HG03139 (cell line): ENCODE measurements around the gene KARS1.

Experiments
- ATAC-seq: cut with Tn5 transposase; IDR thresholded peaks from one replicate; pipeline ENCODE4 v1.9.1; 2021; ENCODE audit not compliant: unreplicated experiment

KARS1 gene

DNA sequence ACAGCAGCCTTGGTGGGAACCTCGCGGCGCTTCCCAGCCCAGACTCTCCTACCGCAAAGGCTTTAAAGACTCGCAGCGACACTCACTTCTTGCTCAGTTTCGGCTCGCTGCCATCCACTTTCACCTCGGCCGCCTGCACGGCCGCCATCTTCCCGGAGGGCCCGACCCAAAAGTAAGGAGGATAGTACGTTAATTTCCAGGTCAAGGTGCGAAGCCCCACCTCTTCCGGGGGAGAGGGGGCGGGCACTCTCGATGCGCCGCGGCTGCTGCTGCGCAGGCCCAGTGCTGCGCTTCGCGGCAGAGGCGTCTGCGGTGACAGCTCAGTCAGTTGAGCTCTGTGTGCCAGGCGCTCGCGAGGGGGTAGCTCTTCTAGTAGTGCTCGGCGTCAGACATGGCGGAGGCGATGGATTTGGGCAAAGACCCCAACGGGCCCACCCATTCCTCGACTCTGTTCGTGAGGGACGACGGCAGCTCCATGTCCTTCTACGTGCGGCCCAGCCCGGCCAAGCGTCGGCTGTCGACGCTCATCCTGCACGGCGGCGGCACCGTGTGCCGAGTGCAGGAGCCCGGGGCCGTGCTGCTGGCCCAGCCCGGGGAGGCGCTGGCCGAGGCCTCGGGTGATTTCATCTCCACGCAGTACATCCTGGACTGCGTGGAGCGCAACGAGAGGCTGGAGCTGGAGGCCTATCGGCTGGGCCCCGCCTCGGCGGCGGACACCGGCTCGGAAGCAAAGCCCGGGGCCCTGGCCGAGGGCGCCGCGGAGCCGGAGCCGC lies at the start of gene KARS1, which contains the start of gene TERF2IP:
TSS of gene KARS1 (minus strand) at position 174 of the 773 bp plus-strand sequence. CDS start at position 148, 26 bp downstream.
TSS of gene TERF2IP (plus strand) at position 282 of the 773 bp plus-strand sequence. CDS start at position 392, 110 bp downstream.
- ATAC-seq = peak; percentile 85

GRCh38 chr16:75695708-75696107 lies 48.2 kb upstream of the KARS1 start:
- no peak for ATAC-seq

DNA sequence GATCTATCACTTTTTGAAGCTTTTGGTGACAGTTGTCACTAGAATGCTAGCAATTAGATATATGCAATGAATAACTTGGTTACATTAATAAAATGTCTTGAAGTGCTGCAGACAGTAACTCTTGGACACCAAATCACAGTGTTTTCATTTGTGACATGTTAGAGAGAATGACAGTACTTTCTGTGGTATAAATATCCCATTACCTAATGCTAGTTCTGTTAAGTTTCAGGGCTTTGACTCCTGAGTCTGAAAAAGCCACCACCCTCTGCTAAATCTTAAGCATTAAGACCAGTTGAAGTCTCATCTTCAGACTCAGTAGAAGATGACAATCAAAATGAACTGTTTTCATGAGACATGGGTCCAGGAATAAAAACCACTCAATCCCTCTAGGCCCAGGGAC lies 39.9 kb upstream of the KARS1 start:
- ATAC-seq = no peak

DNA sequence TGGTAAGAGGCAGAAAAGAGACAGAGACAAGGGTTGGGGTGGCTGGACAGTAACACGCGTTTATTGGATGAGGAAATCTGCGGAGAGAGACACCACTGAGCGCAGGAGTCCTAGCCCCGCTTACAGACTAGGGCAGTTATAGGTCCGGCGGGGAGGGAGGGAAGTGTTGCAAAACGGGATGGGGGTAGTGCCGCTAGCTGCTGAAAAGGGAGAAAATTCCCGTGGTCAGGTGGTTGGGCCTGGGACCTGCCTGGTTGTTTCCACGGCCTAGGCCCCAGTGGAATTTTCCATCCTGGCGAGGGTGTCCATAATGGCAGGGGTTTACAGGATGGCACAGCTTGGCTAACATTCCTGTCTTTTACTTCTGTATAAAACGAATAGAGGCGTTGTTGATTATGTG lies 34.8 kb upstream of the KARS1 start:
- no peak for ATAC-seq

DNA sequence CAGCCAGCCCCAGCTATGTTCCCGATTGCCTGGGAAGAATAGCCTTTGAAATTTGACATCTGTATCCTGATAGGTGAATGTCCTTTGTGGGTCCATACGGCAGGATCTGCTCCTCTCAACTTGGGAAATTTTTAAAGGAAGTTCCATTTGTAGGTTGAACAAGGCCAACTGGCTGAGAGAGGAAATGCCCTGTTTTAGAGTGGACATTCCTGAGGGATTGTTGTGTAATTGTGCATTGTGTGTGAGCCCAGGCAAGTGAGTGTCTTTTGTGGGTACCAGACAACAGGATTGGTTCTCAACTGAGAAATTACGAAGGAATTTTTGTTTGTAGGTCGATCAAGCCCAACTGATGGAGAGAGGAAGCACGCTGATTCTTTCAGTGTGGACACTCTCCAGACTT lies 31.9 kb upstream of the KARS1 start:
- ATAC-seq = no peak

- no peak for ATAC-seq
These were observed 29.4 kb upstream of the KARS1 start, which contains the start of gene CPHXL2 for GRCh38 chr16:75676909-75677308. Gene CPHXL2, minus strand, starts transcription at chr16:75677009. Its CDS starts 10 bp downstream, at chr16:75676999.

DNA sequence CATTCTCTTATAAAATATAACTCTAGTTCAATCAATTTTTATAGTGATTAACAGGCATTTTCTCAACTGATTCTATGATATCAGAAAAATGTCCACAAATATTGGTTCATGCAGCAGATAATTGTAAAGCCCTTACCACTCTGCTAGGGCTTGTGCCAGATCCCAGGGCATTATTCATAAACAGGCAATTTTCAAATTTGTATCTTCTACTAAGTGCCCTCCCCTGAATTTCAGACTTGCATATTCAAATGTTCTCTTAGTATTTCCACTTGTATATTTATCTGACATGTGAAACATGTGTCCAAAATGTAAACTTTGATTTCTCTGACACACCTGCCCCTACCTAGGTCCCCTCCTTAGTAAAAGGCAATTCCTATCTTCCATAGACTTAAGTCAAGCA lies 20.0 kb upstream of the KARS1 start:
- ATAC-seq = no peak

DNA sequence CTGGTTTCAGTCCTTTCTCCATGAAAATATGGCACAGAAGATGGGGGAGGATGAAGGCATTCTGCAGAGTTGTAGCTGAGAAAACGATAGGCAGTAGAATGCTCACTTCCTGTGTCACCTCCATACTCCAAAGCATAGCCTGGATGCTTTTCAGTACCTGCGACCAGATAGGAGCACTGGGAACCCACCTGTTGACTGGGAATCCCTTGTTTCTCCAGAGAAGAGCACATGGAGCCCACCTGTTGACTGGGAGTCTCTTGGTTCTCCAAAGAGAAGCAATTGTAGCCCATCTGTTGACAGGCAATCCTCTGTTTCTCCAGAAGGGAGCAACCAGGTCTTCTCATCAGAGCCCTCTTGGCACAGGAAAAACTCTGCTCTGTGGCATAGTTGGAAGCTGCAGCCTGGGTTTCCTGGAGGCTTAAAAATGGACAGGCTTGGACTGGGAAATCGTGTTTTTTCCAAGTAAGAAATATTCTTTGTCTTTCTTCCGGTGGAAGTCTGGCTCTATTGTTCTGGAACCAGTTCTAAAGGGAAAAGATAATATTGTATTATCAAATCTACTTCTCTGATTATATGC lies 13.3 kb upstream of the KARS1 start:
- no peak for ATAC-seq

GRCh38 chr16:75660321-75660720 lies 12.9 kb upstream of the KARS1 start:
- no peak for ATAC-seq

DNA sequence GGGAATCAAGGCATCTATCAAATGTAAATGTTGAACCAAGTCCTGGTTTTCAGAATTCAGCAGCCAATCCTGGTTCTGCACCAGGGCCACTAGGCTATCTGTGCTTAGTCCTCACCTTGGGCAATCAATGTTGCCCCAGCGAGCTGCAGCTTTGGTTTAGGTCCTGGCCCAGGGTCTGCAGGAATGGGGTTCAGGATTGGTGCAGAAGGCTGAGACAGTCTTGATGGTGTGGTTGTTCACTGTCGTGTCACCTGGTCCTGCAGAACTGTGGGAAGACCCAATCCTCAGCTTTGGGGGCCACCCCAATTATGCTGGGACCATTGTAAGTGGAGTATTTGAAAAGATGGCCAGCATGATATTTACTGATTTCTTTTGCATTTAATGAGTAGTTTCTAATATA lies 10.7 kb upstream of the KARS1 start:
- ATAC-seq = no peak

GRCh38 chr16:75653922-75654321 lies 6.5 kb upstream of the KARS1 start:
- no peak for ATAC-seq

- ATAC-seq = peak; percentile 24
These were observed 1.0 kb upstream of the KARS1 start for GRCh38 chr16:75648265-75649076.

- ATAC-seq = peak; percentile 19
These were observed 363 bp downstream of the KARS1 start for GRCh38 chr16:75647112-75647491.

DNA sequence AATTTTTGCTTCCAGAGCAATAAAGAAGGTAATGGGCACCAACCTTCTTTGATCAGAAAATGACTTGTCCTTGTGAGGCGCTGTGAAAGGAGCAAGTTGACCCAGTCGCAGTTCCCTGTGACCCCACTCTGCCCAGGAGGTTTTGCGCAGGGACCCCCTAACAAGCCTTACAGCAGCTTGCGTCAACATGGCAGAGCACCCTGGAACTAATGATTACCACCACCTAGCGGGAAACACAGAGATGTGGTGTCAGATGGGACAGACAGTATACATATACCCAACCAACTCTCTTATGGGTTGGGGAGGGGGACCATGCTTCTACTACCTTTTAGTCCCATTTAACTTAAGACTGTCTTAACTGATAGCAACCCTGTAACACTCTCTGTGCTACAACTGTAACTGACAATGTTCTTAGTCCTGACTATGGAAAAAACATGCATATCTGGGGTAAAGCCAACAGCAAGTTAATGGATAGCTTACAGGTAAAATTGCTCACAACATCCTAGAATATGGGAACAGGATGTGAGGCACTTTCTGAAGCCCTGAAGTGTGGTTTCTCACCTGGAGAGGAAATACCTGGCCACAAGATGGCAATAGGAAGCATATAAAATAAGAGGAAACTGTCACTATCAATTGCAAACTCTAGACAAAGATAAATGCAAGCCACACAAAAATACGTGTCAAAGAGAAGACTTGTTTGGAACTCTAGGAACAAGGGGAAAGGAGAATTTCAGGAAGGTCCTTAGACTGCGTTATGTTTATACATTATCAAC lies 3.0 kb downstream of the KARS1 start:
- no peak for ATAC-seq

GRCh38 chr16:75640598-75640997 lies 6.9 kb downstream of the KARS1 start:
- ATAC-seq = no peak

DNA sequence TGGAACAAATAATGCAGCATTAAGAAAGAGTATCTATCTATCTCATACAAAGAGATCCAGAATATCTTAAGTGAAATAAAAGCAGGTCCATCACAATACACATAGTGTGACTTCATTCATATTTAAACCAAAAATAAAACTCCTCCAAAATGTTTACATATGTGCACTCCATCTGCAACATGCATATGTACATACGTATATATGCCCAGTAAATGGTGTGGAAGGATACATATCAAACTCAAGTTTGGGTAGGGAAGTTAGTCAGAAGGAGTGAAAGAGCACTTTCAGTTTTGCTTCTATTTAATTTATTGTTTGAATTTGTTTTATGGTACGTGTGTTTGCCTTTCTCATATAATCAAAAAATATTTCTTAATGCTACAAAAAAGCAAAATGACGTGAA lies 12.4 kb downstream of the KARS1 start:
- no peak for ATAC-seq

DNA sequence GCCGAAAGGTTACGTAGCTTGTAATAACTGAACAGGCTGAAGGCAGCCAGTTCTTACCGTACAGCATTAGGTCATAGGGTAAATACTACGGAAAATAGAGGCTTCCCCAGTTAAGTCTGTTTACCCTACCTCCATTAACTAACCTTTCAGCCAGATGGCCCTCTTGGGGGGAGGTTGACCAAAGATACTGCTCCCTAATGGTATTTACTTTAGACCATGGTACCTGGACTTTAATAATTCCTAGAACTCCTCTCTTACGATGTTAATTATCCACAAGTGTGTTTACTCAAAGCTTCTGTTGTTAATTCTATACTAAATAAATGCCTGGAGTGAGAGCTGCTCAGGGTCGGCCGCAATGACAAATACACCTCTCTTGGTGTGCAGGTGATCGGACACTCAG lies 14.6 kb downstream of the KARS1 start:
- no peak for ATAC-seq

DNA sequence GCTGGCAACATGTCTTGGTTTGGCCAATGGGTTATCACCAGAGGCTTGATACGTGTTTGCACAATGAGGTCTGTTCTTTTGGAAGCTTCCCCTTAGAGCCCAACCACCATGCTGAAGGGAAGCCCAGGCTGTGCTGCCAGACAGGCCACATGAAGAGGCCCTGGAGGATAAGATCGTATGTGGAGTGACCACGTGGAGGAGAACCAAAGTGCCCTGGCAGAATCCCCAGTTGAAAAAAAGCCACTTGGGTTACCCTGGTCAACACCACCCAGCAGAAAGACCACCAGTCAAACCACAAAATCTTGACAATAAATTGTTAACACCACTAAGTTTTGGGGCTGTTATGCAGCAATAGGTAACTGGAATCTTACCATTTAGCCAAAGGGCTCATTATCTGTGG lies 17.4 kb downstream of the KARS1 start:
- no peak for ATAC-seq

DNA sequence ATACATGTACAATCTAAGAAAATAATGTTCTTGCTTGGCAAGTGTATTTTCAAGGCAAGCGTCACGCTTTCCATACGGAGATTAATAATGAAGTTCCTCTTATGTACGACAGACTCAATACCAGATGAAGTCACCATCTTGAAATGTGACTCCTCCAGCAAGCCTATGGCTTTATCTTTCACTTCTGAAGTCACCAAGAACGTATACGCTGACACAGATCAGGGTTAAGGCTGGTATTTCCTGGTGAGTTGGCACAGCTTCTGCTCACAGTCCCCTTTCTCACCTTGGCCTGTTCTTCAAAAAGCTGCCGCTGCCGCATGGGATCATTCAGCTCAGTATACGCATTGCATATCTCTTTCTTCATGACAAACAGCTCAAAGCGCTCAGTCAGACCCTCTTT lies 18.3 kb downstream of the KARS1 start:
- no peak for ATAC-seq

GRCh38 chr16:75628351-75628750 lies 19.1 kb downstream of the KARS1 start:
- no peak for ATAC-seq

- no peak for ATAC-seq
These were observed 19.6 kb downstream of the KARS1 start for GRCh38 chr16:75627851-75628250.
